Measurements from ENCODE around the gene PACRG.

Gene PACRG

DNA sequence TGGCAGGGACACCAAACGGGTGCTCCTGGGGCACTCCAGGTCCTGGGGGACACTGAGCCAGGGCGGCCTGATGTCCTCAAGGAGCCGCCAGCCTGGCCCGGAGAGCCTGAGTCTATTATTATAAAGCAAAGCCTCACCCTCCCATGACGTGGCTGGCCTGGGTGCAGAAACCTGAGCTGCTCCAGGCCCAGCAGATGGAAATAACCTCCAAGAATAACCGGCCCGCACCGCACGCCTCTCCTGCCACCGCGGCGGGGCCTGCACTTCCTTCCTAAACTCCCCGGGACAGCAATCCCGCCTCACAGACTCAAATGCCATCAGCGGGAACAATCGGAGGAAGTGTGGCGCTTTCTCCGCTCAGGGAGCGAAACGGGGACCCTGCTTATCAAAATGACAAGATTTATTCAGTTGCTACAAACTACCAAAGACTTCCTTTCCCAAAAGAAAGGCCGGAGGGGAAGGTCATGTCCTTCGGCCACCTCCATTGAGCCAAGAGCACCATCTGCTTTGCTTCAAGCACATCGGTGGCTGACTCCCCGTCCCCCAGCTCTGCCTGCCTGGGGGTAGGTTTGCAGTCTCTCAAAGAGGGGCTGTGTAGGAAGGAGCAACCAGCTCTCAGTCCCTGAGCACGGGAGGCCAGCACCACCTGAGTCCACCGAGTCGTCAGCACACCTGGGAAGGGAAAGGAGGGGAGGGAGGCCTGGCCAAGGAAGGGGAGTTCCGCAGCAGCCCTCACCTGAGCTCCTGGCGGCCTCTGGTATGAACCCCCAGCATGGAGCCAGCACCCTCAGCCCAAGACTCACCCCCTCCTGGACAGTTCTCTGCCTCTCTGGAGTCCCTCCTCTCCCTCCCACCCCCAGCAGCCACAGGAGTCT lies 608.1 kb downstream of the PACRG start:
- DNase-seq (ENCODE audit: low read depth) = no peak
- TF ChIP-seq, protein P1, sequence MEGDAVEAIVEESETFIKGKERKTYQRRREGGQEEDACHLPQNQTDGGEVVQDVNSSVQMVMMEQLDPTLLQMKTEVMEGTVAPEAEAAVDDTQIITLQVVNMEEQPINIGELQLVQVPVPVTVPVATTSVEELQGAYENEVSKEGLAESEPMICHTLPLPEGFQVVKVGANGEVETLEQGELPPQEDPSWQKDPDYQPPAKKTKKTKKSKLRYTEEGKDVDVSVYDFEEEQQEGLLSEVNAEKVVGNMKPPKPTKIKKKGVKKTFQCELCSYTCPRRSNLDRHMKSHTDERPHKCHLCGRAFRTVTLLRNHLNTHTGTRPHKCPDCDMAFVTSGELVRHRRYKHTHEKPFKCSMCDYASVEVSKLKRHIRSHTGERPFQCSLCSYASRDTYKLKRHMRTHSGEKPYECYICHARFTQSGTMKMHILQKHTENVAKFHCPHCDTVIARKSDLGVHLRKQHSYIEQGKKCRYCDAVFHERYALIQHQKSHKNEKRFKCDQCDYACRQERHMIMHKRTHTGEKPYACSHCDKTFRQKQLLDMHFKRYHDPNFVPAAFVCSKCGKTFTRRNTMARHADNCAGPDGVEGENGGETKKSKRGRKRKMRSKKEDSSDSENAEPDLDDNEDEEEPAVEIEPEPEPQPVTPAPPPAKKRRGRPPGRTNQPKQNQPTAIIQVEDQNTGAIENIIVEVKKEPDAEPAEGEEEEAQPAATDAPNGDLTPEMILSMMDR (IDR thresholded peaks at IDR 0.05; ENCODE audit: insufficient read depth, low read depth, low read length, missing control alignments) = no peak
- no peak overlapping the region for H3K4me3 ChIP-seq (ENCODE audit: low read length)

DNA sequence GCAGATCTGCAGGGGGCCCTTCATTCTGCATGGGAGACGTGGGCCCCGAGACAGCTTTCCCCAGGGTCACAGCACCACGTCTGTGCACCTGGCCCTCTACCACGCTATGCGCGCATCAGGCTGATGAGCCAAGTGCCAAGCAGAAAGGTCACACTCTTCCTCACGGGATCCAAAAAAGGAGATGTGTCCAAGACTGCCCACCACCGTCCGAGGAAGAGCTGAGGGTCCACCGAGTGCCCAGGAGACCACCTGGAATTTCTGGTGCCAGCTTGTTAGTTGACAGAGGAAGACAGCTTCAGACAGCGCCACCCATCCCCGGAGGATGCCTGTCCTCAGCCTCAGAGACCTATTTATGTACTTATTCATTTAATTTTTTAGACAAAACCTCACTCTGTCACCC lies 609.2 kb downstream of the PACRG start:
- DNase-seq (ENCODE audit: low read depth) = no peak
- no peak overlapping the region for H3K4me3 ChIP-seq (ENCODE audit: low read length)
- TF ChIP-seq, protein P1 (IDR thresholded peaks at IDR 0.05; ENCODE audit: insufficient read depth, low read depth, low read length, missing control alignments) = no peak

DNA sequence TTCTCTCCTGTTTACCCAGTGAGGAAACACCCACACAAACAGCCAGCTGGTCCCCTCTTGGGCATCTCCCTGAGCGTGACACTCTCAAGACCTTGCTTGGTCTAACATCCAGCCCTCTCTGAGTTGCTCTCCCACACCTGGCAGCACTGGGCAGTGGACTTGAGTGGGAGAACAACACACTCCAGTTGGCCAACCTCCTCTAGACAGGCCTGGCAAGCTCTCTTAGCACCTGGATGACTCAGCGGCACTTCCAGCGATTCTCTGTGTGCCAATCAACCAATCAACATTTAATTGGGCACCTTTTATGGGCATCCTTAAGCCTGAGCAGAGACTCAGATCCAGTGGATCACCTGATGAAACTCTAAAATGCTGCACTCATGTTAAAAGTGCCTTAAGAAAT lies 610.2 kb downstream of the PACRG start:
- TF ChIP-seq, protein P1 (IDR thresholded peaks at IDR 0.05; ENCODE audit: insufficient read depth, low read depth, low read length, missing control alignments) = no peak
- peak; percentile 76 for DNase-seq (ENCODE audit: low read depth)
- no peak overlapping the region for H3K4me3 ChIP-seq (ENCODE audit: low read length)

DNA sequence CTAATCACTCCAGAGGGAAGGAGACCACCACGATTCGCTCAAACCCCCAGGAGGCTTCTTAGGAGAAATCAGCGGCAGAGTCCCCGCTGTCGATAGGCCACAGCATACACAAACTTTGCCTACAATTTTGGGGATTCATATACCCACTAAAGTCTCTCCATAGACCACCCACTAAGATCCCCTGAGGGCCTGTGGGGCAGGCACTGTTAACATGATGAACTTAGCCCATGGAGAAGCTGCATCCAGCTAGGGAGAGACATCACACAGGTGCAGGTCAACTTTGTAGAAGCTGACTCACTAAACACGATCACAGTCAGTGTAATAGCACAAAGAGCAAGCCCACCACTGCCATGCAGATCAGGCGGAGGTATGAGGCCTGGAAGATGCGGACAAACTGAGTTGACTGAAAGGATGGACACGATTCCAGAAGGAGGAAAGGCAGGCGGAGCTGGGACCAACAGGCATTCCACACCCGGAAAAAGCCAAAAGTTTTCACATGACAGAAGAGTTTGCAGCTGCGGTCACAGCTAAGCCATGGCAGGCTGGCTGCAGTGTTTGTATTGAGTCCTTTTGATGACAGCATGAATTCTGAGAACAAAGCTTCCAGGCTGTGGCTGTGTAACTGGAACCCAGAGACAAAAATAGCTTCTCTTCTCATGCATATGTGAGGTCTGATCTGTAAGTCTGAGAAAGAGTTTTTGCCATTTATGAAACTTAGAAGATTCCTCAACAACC lies 611.1 kb downstream of the PACRG start:
- DNase-seq (ENCODE audit: low read depth) = peak; percentile 5
- TF ChIP-seq, protein P1 (IDR thresholded peaks at IDR 0.05; ENCODE audit: insufficient read depth, low read depth, low read length, missing control alignments) = no peak
- no peak overlapping the region for H3K4me3 ChIP-seq (ENCODE audit: low read length)

DNA sequence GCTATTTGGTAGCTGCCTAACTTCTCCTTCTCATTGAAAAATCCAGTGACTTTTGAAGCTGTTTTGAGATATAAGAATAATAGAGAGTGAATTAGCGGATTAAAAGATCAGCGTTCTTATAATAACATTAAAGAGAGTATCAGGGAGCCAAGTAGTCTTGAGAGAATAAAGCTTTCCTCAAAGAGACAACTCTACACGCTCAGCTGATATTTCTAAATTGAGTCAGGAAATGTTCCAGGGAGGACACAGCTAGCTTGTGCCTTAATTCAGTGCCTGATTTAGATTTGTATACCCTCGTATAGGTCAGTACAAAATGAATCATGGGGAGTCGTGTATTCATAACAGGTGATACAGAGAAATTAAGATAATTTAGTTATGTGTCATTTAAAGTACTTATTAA lies 611.7 kb downstream of the PACRG start:
- TF ChIP-seq, protein P1 (IDR thresholded peaks at IDR 0.05; ENCODE audit: insufficient read depth, low read depth, low read length, missing control alignments) = no peak
- no peak overlapping the region for H3K4me3 ChIP-seq (ENCODE audit: low read length)
- no peak for DNase-seq (ENCODE audit: low read depth)

DNA sequence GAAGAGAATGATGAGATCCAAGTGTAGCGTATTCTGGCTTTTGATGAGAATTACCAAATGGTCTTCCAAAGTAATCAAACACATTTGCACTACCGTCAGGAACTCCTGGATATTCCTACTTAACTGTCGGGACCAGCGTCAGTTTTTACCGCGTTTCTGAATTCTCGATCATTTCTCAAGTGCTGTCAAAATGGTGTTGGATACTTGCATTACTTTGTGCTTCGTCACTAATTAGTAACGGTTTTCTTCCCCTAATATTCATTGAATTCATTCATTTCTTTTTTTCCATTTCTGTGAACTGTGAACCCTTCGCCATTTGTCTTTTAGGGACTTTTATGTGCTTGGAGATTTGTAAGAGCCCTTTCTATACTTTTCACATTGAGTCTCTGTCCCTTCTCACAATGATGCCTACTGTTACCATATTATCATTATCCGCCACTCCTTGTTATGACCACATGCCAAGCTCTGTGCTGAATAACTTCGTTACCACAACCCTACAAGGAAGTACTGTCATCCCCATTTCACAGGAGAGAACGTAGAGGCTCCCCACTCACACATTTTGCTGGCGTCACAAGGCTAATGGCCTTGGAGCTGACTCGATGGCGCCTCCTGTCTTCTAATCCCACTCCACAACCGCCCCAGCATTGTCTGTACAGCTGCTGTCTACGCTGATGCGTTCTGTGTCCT lies 612.6 kb downstream of the PACRG start:
- no peak overlapping the region for H3K4me3 ChIP-seq (ENCODE audit: low read length)
- TF ChIP-seq, protein P1 (IDR thresholded peaks at IDR 0.05; ENCODE audit: insufficient read depth, low read depth, low read length, missing control alignments) = no peak
- no peak for DNase-seq (ENCODE audit: low read depth)
